HepG2 (cell line): ENCODE measurements around the gene AUTS2.

ENCODE experiments used
- CREM ChIP-seq, 2 experiments: sonication (generic) in 1 of 2; formaldehyde crosslinking in 1 of 2; IDR thresholded peaks; 2 replicates each; pipeline versions ENCODE4 v1.4.0 to v1.6.1; 2016 to 2020; ENCODE audit warnings: antibody characterized with exemption in 1 of 2, mild to moderate bottlenecking in 1 of 2, missing genetic modification reagents in 1 of 2
- HNF4G ChIP-seq, 2 experiments: sonication (generic) in 1 of 2; formaldehyde crosslinking in 1 of 2; IDR thresholded peaks; 2 replicates each; pipeline versions ENCODE4 v1.4.0 to v1.6.1; 2011 to 2020; ENCODE audit warnings: borderline replicate concordance in 2 of 2, low read depth in 2 of 2, mild to moderate bottlenecking in 2 of 2, low read length in 1 of 2, missing genetic modification reagents in 1 of 2, moderate library complexity in 1 of 2
- JUN ChIP-seq: sonication (generic); formaldehyde crosslinking; IDR thresholded peaks from 2 replicates; pipeline ENCODE4 v1.4.0; 2020; ENCODE audit warnings: mild to moderate bottlenecking, missing genetic modification reagents
- NAIF1 ChIP-seq: sonication (generic); formaldehyde crosslinking; IDR thresholded peaks from 2 replicates; pipeline ENCODE4 v1.5.0; 2020; ENCODE audit warnings: mild to moderate bottlenecking, missing genetic modification reagents, borderline replicate concordance
- POLR2AphosphoS5 ChIP-seq: IDR thresholded peaks from 2 replicates; pipeline ENCODE4 v1.6.1; 2012; ENCODE audit warnings: low read depth, low read length
- SUZ12 ChIP-seq: fragments of 150-350 bp; IDR thresholded peaks from 2 replicates; pipeline ENCODE4 v1.6.1; 2014; ENCODE audit warnings: low read depth, low read length
- YY1 ChIP-seq: IDR thresholded peaks from 2 replicates; pipeline ENCODE4 v1.6.1; 2011; ENCODE audit warnings: low read length, low read depth, moderate library complexity, mild to moderate bottlenecking; ENCODE audit not compliant: insufficient read depth, insufficient replicate concordance
- ZFP41 ChIP-seq: sonication (generic); formaldehyde crosslinking; IDR thresholded peaks from 2 replicates; pipeline ENCODE4 v1.4.0; 2020; ENCODE audit warnings: mild to moderate bottlenecking, missing genetic modification reagents, borderline replicate concordance
- ZNF143 ChIP-seq: sonication (generic); formaldehyde crosslinking; IDR thresholded peaks from 2 replicates; pipeline ENCODE4 v1.4.0; 2020; ENCODE audit warnings: missing genetic modification reagents
- TF ChIP-seq, protein P1 (sequence below): sonication (generic); formaldehyde crosslinking; IDR thresholded peaks from 2 replicates; pipeline ENCODE4 v1.5.1; 2020; ENCODE audit warnings: missing genetic modification reagents, mild to moderate bottlenecking, borderline replicate concordance
- TF ChIP-seq, protein P2 (sequence below): sonication (generic); formaldehyde crosslinking; IDR thresholded peaks from 2 replicates; pipeline ENCODE4 v1.4.0; 2020; ENCODE audit warnings: missing genetic modification reagents

DNA sequence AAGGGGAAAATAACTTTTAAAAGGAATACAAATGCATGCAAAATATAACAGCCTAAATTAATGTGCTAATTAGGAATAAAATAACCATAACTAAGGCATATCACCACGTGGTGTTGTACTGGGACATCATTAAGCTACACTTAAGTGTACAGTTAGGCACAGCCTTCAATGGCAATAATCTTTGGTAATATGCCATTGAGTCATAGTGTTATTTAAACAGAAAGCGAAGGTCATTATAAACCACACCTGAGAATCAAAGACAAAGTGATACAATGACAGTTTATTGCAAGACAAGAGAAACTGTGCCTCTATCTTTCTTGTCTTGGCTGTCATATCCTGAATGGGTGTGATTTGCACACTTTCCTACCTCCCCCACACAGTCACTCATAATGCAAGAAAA lies 30.5 kb upstream of the AUTS2 start:
- TF ChIP-seq NAIF1 (CRISPR knock-in tag) = no peak
- TF ChIP-seq SUZ12 = no peak
- TF ChIP-seq YY1 = no peak
- TF ChIP-seq ZFP41 (CRISPR knock-in tag) = no peak
- TF ChIP-seq, protein P1, sequence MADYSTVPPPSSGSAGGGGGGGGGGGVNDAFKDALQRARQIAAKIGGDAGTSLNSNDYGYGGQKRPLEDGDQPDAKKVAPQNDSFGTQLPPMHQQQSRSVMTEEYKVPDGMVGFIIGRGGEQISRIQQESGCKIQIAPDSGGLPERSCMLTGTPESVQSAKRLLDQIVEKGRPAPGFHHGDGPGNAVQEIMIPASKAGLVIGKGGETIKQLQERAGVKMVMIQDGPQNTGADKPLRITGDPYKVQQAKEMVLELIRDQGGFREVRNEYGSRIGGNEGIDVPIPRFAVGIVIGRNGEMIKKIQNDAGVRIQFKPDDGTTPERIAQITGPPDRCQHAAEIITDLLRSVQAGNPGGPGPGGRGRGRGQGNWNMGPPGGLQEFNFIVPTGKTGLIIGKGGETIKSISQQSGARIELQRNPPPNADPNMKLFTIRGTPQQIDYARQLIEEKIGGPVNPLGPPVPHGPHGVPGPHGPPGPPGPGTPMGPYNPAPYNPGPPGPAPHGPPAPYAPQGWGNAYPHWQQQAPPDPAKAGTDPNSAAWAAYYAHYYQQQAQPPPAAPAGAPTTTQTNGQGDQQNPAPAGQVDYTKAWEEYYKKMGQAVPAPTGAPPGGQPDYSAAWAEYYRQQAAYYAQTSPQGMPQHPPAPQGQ (CRISPR knock-in tag) = no peak
- no peak for TF ChIP-seq ZNF143 (CRISPR knock-in tag)
- no peak for TF ChIP-seq HNF4G (IDR thresholded peaks at IDR 0.05; ENCODE audit: borderline replicate concordance, low read depth, low read length)
- TF ChIP-seq HNF4G (CRISPR knock-in tag; IDR thresholded peaks at IDR 0.05; ENCODE audit: borderline replicate concordance, low read depth) = no peak
- TF ChIP-seq, protein P2, sequence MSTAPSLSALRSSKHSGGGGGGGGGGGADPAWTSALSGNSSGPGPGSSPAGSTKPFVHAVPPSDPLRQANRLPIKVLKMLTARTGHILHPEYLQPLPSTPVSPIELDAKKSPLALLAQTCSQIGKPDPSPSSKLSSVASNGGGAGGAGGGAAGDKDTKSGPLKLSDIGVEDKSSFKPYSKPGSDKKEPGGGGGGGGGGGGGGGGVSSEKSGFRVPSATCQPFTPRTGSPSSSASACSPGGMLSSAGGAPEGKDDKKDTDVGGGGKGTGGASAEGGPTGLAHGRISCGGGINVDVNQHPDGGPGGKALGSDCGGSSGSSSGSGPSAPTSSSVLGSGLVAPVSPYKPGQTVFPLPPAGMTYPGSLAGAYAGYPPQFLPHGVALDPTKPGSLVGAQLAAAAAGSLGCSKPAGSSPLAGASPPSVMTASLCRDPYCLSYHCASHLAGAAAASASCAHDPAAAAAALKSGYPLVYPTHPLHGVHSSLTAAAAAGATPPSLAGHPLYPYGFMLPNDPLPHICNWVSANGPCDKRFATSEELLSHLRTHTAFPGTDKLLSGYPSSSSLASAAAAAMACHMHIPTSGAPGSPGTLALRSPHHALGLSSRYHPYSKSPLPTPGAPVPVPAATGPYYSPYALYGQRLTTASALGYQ (CRISPR knock-in tag) = no peak
- no peak for TF ChIP-seq JUN (CRISPR knock-in tag)
- TF ChIP-seq CREM (IDR thresholded peaks at IDR 0.05) = no peak
- TF ChIP-seq CREM (CRISPR knock-in tag; IDR thresholded peaks at IDR 0.05) = no peak
- no peak for TF ChIP-seq POLR2AphosphoS5
